Inflammatory macrophage treated with lipopolysaccharide for 1 hour (primary cell): ENCODE measurements around the gene APOA4.
A peak's percentile ranks its signal among the peaks of the same experiment; 100 is the strongest.

Experiments used
- DNase-seq, 2 donors: peaks; one replicate each; pipeline ENCODE4 v3.0.0-alpha.2; 2020 to 2022

The APOA4 gene

DNA sequence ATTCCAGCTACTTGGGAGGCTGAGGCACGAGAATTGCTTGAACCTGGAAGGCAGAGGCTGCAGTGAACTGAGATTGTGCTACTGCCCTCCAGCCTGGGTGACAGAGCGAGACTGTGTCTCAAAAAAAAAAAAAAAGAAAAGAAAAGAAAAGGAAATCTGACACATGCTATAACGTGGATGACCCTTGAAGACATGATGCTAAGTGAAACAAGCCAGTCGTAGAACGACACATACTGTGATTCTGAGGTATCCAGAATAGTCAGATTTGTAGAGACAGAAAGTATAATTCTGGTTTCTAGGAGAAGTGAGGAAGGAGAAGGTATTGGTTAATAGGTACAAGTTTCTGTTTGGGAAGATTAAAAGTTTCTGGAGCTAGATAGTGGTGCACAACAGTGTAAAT, 24.7 kb downstream of the APOA4 start:
- DNase-seq, result no peak

DNA sequence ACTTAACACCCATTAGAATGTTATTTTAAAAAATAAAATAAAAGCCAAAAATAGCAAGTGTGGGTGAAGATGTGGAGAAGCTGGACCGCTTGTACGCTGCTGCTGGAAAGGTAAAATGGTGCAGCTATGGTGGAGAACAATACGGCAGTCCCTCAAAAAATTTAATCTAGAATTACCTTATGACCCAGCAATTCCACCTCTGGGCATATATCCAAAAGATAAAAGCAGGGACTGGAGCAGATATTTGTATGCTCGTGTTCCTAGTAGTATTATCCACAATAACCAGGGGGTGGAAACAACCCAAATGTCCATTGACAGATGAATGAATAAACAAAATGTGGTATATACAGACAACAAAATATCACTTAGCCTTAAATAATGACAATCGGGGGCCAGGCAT, 25.3 kb downstream of the APOA4 start:
- DNase-seq, result no peak

DNA sequence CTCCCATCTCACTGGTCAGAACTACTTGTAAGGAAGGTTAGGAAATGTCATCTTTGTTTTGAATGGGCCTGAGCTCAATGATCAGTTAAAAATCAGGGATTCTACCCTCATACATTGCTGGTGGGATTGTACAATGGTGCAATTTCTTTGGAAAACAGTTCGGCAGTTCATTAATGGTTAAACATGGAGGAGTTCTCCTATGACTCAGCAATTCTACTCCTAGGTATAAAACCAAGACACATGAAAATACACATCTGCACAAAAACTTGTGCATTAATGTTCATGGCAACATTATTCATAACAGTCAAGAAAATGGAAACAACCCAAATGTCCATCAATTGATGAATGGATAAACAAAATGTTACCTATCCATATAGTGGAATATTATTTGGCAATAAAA, 26.6 kb downstream of the APOA4 start:
- no peak for DNase-seq

DNA sequence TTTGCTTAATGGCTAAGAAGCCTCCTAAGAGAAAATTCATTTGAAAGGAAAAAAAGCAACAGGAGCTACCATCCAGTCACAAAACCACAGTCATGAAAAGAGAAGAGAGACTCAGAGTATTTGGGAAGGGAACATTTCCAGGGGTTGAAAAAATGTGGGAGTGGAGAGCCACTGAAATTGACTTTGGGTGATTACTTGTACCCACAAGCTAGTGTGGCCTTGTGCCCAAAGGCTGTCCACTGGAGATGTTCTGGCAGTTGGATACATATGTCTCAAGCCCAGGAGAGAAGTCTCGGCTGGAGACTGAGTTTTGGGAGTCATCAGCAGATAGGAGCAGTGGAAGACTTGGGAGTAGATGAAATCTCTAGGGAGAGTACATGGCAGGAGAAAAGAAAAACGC, 28.3 kb downstream of the APOA4 start:
- DNase-seq, result no peak

DNA sequence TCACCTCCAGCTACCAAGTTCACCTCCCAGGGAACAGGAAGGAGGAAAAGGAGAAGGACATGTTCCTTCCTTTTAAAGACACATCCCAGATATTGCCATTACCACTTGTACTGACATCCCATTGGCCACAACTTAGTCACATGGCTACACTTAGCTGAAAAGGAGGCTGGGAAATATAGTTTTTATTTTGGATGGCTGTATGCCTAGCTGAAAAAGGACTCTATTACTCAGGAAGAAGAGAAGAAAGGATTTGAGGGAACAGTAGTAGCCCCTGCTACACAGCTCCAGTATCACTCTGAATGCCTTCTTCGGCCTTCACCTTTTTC, 29.4 kb downstream of the APOA4 start:
- peak in 1 of 2 donors; percentile 9 for DNase-seq

DNA sequence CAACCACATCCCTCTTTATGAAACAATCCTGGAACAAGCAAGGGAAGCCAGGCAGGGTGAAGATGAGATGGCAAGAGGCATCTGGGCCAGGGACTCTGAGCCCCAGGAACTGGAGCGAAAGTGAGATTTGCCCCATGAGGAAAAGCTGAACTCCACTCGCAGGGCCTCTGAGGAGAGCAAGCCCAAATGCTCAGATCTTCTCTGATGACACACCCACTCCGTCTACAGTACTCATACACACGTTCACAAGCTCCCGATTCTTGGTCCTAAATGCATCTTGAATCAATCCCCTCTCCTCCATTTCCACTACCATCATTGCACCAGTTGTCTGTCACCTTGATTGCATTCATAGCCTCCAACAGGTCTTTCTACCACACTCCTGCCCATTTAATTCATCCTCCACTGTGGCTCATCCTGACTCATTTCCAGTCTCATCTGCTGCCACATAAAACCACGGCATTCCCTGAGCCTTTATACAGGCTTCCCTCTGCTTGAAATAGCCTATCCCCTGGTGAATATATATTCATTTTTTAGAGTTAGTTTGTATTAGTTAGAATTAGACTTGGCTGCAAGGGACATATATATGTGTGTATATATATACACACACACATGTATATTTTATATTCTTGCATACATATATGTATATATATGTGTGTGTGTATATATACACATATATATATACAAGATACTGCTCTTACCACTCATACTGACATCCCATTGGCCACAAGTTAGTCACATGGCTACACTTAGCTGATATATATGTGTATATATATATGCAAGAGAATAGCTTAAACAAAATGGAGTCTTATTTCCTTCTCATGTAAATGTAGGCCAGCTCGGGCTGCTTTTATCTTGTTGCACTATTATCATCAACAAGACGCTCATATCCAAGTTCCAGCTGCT, 30.0 kb downstream of the APOA4 start:
- no peak for DNase-seq

DNA sequence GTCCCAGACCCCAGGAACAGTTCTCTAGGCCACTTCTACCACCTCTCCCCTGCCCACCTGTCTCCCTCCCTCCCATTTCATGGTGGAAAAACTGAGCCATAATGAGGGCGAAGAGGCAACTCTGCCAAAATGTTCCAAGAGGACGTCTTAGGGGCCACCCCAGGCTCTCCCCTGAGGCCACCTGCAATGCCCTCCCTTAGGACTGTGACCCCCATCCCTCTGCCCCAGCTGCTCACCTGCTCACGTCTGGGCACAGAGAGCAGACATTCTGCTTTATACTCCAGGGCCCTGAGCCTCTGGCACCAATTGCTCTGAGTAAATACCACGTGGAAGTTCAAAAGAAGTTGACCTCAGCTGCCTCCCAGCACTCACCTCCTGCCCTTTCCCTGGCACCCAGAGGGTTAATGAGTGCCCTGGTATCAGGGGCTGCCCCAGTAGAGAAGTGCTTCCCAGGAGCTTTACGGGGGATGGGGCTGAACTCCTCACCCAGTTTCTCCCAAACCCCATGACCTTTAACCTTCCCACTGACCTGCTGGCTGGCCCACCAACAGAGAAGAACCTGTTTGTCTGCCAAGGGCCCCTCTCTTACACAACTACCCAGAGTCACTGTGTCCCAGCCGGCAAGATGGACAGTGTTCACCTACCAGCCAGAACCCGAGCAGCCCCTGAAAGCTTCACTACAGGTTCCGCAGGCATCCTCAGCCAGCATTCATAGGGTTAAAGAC, 30.8 kb downstream of the APOA4 start:
- no peak for DNase-seq

DNA sequence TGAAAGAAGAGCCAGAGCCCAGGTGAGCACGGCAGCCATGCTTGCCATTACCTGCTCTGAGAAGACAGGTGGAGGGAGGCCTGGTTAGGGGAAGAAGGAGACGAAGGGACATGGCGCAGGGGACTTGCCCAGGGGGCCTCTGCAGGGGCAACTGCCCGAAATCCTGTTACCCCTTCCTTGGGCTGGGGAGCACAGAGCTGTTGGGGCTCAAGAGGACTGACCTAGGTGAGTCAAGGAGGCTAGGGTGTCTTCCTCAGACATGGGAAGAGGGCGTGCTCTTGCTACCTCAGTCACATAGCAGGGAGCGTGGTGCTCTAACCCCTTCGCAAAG, 31.3 kb downstream of the APOA4 start, which contains the start of gene APOA5:
Gene APOA5, minus strand, starts transcription at position 67 of the 331 bp plus-strand sequence. Its CDS starts 19 bp downstream, at position 48.
- DNase-seq, result no peak

DNA sequence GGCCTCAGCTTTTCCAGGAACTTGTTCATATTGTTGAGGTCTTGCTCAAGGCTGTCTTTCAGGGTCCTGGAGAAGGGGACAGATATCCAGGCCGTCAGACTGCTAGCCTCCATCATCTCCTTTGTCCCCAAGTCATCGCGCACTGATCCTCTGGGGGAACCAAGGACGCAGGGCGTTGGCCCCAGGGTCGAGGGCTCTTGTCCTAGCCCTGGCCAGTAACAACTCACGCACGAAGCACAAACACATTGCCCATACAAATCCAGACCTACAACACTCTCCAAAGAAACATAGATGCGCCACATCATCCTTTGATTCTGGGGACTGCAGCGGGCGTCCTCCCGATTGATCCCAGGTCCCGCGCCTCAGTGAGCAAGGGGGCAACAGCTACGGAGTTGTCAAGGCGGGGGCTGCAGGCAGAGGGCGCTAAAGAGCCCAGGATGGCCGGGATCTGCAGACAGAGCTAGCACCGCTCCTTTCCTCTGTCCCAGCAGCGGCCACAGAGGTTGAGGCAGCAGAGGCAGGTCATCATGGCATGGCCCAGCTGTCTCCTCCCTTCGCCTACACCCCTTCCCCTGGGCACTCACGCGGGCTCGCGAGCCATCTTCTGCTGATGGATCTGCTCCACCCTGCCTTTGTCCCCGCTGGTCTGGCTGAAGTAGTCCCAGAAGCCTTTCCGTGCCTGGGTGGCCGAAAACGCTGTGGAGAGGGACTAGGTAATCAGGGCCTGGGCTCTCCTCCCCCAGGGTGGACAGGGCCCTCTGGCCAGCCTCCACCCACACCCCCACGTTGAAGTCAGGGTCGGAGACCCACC, 31.9 kb downstream of the APOA4 start:
- peak; percentile 44 to 85 for DNase-seq

DNA sequence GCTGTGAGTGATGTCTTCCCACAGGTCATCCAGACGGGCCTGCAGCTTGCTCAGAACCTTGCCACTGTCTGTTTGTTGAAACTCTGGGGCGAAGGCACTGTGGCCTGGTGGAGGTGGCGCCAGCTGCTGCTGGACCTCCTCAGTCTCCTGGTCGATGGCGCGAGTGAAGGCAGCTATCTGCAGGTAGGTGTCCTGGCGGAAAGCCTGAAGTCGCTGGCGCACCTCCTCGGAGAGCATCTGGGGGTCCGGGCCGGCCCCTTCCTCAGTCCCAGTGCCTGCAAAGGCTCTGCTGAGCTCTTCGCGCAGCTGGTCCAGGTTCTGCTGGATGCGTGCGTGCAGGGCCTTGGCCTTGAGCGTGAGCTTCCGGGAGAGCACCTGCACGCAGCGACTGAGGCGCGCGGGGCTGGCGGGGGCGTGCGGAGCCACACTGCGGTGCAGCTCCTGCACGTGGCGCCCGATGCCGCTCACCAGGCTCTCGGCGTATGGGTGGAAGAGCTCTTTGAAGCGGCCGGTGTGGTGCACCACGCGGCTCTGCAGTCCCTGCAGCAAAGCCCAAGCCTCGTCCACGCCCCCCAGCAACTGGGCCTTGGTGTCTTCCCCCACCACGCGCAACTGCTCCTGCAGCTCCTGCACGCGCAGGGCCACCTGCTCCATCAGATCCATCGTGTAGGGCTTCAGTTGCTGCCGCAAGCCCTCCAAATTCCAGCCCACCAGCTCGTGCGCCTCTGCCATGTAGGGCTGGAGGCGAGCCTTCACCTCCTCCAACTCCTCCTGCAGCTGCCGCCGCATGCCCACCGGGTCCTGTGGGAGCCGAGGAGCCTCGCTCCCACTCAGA, 32.7 kb downstream of the APOA4 start:
- no peak for DNase-seq

DNA sequence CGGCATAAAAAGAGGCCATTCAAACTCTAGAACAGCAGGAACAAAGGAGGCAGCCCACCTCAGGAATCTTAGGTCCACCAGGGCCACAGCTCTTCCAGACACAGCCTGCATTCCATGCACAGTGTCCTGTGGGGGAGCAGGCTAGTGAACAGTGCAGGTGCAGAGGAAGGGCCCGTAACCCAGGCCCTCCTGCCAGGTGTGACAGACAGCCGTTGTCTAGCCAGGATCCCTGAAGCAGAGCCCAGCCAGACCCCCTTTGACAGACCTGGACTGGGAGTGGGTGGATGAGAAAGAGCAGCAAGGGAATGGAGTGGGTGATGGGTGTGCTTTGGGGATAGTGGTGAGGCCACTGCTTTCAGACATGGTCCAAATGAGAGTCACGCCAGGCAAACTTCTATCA, 34.1 kb downstream of the APOA4 start:
- DNase-seq, result no peak

DNA sequence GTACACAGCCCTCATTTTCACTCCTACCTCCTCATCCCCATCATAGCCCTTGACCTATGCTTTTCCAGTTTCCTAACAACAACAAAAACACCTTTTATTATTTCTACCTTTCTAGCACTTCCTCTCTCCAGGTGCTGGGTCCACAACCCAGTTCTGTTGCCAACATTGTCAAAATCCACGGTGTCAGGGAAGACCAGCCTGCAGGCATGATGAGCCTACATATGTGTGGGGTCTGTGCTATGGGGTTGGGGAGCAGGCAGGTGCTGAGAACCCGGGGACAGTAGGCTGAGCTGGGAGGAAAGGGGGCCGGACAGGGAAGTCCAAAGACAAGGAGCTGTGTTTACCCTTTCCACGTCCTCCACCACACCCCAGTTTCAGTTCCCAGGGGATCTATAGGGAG, 34.6 kb downstream of the APOA4 start:
- DNase-seq, result no peak

DNA sequence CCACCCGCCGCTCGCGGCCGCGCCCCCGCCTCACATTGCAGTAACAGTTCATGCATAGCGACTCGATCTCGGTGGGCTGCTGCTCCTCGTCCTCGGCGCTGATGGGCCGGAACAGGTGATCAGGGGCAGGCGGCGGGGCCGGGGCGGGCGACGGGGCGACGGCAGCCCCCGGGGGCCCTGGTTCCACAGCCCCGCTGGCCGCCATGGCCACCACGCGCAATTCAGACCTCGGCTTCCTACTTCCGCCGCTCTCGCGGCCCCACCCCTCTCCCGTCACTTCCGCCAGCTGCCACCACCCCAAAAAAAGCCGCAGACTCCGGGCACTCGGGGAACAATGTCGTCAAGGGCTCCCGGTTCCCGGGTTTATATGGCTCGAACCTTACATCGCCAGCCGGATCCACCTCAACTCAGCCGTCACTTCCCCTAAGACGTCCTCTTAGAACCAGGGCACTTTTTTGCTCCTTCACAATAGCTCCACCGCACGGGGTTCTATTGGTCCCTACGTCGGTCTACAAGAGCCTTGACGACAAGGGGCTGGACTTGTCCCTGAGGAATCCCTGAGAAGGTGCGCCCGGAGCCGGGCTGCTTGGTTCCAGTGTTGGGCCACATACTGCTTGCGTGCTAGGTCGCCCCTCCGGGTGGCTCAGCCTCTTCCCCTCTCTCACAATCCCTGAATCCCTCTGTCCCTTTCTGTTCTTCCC, 35.2 kb downstream of the APOA4 start, which contains the start of gene ZPR1:
Gene ZPR1, minus strand, starts transcription at position 238 of the 701 bp plus-strand sequence. Its CDS starts 33 bp downstream, at position 205.
- DNase-seq, result peak; percentile 69 to 85

DNA sequence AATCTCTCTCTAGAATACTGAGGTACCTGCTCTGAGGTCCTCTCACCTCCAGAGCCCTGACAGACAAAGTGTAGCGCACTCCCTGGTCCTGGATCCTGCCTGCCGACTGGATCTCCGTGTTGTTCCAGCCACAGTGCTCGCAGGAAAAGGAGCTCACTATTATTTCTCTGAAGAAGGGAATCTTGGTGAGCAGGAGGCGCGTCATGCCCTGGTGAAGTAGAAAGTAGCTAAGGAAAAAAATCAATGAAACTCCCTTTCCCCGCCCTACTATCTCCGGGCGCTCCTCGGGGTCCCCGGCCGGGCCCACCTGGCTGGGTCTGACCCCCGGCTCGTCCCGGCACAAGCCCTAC, 35.7 kb downstream of the APOA4 start:
- no peak for DNase-seq

DNA sequence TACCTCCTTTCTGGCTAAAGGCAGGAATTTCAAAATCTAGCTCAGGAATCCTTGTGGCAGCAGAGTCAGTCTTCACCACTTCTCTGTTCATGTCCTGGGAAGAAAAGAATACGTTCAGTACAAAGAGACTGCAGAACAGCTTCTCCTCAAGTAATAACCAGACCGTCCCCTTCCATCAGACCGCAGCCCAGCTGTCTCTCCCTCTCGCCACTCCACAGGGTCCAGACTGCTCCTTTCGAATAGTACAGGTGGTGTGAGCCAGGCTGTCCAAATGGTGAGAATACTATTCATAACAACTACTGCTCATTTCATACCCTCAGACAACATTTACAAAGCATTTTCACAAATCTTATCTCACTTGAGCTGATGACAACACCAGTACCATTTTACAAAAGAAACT, 36.1 kb downstream of the APOA4 start:
- DNase-seq, result no peak

DNA sequence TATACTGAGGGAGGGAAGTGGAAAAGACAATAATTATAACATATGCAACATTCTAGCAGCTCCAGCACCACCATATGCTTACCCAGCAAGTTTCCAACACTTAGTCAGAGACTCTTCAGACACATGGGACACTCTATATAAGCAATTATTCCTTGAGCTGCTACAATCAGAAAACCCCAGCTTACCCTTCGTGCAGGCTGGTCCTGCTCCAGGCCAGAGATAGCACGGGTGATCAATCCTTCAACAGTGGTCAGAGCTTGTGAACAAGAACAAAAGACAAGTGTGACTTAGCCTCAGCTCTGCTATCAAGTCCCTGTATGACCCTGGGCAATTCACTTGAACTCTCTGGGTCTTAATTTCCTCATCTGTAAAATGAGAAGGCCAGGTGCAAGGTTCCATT, 36.8 kb downstream of the APOA4 start:
- DNase-seq, result no peak

DNA sequence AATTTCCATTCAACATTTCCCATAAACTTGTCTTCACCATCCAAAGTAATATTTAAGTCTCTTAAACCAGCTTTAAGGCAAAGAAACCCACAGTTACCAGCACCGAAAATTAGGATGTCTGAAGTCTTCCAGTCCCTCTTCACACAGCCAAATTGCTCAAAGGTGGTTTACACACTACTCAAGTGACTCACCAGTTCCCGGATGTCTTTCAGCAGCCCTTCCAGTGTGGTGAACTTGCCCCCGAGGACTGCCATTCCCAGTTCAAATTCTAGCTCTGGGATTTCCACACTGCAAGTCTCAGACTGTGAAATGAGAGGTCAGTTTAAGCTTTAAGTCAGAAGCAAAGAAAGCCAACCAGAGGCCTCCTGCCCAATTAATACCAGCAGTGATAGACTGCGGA, 40.4 kb downstream of the APOA4 start:
- no peak for DNase-seq

DNA sequence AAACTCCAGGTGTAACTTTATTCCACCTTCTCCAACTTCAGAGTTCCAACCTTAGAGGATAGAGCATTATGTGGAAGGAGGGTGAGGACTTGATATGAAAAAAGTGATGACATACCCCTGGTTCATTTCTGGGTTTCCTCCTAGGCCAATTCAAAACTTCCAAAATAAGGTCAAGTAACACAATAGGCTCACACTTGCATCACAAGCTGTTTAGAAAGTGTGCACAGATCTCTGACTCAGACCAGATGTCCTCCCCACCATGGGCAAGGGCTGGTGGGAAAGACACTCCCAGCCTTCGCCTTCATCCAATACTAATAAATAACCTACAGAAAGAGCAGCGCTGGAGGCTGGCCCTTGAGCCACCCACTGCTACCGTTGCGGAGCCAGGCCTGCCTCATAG, 44.5 kb downstream of the APOA4 start:
- no peak for DNase-seq

DNA sequence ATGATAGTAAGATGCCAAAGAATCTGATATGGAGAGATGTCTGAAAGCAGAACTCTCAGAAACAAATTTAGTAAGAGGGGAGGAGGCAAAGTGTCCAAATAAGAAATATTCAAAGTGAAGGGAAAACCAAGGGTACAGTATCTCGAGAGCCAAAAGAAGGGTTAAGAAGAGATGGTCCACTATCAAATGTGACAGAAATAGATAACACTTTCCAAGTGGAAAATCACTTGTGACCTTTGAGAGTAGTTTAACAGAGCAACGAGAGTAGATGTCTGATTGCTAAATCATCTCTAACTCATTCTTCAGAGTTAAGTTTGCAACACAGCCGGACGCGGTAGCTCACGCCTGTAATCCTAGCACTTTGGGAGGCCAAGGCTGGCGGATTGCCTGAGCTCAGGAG, 46.0 kb downstream of the APOA4 start:
- DNase-seq, result no peak

DNA sequence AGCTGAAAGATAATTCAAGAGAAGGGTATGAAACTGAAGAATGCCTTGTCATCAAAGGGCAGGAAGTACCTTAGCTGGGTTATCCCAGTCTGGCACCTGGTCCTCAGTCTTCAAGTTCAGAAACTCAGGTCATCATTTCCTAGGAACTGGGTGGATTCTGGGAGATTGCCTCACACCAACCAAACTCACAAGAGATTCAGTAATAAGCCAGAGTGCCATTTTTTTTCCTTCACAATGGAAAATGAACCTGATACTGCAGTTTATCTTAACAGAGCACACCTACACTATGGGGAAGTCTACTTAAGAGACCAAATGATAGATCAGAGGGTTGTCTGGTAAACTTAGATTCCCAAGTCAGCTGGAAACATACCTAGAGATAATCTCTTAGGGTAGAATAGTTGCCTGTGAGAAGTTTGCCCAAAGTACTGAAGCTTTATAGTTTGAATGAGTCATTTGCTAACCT, 46.6 kb downstream of the APOA4 start:
- DNase-seq, result no peak

DNA sequence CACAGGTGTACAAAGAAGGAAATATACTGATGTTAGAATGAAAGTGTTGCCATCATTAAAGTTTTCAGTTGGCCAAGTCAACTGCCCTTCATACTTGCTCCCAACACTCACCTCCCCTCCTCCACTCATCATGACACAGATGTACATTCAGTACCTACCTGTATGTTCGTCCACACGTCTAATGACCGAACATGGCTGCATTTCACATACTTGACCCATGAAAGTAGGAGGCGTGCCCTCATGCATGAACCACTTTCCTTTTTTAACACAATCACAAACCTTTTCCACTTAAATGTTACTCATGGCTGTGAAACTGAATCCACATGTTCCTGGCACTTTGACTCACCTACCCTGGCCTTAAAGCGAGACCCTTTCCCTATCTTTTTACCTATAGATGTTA, 47.1 kb downstream of the APOA4 start:
- DNase-seq, result no peak

DNA sequence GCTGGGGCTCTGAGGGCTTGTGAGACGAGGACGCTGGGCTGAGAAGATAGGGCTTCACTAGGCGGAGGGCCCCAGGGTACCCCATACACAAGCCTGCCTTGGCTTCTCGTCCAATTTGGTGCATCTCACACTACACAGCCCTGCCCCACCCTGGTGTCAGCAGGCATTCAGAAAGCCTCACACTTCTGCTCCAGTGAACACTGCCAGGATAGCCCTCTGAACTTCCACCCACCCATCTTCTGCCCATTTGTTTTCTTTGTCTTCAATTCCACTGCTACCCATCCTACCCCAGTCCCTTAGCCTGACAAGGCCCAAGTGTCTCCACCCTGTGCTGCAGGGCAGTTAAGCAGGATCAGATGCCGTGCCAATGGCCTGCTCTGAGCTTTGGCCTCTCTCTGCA, 48.4 kb downstream of the APOA4 start:
- no peak for DNase-seq
